Measurements from ENCODE around the gene CXCL12.

CXCL12 gene

DNA sequence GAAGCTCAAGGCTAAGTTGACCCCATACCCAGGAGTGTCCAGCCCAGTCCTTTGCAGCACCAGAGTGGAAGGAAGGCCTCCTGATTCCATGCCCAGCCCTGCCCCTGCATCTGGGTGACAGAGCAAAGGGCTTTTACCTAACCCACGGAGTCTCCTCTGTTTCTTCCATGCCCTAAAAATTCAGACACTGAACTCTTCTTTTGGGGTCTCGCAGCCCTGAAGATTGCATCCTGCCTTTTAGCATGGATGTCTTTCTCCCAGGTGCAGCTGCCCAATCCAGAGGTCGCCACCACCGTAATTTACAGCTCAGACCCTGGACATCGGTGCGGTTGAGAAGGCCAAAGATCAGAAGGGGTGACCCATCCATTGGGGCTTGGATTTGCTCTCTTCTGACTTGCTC, 50.8 kb downstream of the CXCL12 start:
- DNase-seq (ENCODE audit: low read depth) = no peak

DNA sequence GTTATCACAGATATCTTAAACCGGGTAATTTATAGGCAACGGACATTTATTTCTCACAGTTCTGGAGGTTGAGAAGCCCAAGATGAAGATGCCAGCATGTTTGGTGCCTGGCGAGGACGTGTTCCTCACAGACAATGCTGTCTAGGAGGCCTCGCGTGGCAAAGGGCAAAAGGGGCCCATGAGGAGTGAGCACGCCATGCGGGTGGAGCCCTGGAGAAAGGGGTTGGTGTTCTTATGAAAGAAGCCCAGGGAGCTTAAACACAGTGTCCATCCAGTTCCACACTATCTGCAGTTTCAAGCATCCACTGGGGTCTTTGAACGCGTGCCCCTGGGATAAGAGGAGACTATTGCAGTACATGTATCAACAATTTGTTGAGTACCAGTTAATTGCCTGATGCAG, 51.4 kb downstream of the CXCL12 start:
- no peak for DNase-seq (ENCODE audit: low read depth)

DNA sequence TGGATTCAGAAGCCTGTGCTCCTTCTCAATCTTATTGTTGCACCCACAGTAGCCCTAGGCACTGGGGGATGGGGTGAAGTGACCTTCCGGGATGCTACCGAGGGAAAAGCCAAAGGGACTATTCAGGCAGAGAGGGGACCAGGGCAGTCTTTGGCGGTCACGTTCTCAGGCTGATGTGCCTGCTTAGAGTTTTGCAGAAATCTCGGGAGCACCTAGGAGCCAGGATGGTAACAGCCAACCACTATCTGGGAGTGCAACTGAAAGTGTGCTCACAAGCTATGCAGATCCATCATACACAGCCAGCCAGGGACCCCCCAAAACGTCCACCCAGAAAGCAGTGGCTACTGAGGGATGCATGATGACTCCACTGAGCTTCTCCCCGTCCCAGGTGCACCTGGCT, 52.4 kb downstream of the CXCL12 start:
- DNase-seq (ENCODE audit: low read depth) = no peak

DNA sequence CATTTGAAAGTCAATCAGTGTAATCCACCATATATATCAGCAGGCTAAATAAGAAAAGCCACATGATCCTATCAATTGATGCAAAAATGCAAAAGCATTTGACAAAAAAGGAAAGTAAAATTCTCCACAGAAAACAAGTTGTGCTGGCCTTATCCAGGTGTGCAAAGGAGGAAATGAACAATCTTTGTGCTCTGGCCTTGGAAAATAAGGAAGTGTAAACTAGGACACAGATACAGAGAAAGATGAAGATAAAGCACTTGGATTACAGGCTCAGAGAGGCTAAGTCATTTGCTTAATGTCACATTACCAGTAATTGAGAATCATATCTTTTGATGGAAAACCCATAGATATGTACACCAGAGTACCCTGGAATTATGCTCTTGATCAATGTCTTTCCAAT, 54.5 kb downstream of the CXCL12 start:
- DNase-seq (ENCODE audit: low read depth) = no peak

DNA sequence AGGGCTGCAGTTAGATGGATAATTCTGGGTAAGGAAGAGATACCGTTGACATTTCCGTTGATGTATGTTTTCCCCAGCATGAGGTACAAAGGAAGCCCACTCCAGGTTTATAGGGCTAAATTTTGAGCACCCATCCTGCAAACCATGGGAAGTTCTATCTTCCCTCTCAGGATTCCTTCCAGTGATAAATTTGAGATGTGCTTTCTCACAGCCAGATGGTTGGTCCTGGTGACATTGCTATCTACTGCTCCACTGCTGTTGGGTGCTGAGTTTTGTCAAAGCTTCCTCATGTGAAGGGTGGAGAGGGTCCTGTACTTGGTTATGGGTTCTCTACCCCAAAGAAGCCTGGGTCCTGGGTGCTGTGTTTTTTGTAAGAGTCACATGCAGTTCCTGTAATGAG, 57.4 kb downstream of the CXCL12 start:
- no peak for DNase-seq (ENCODE audit: low read depth)
